Ureter (tissue), 1 donor: ENCODE results near the gene PPM1M. TPM values are rescaled to one million over a fixed set of nuclear protein-coding genes. Genes with fewer than 3 reads are reported as not detected.
A peak's percentile ranks its signal among the peaks of the same experiment; 100 is the strongest.

Source experiments
- DNase-seq: peaks from one replicate; pipeline ENCODE4 v3.0.0-alpha.2; 2020; ENCODE audit warnings: low spot score
- total RNA-seq: library from RNA; stranded (reverse); gene quantifications from one replicate; pipeline ENCODE4 v1.2.4, GENCODE V29; 2023
- donor health status: DM: yes; HTN: yes; CAD: no.

The PPM1M gene
- total RNA-seq, 1 donor from 2014 or later: 16.1 TPM

DNA sequence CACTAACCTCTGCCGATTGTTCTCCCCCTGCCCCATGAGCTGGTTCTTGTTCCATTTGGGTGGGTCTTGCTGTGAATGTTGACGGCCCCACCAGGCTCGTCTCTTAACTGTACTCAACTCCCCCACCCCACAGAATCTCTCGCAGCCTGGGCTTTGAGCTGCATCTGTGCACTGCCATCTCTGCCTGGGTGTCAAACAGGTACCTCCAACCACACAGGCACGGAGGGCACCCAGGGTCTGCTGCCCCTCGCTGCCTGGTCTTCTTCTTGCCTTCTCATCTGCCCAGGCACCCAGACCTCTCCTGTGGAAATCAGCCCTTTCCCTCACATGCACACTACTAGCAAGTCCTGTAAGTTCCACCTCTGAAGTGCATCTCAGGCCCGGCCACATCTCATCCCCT, 30.2 kb upstream of the PPM1M start:
- no peak for DNase-seq

DNA sequence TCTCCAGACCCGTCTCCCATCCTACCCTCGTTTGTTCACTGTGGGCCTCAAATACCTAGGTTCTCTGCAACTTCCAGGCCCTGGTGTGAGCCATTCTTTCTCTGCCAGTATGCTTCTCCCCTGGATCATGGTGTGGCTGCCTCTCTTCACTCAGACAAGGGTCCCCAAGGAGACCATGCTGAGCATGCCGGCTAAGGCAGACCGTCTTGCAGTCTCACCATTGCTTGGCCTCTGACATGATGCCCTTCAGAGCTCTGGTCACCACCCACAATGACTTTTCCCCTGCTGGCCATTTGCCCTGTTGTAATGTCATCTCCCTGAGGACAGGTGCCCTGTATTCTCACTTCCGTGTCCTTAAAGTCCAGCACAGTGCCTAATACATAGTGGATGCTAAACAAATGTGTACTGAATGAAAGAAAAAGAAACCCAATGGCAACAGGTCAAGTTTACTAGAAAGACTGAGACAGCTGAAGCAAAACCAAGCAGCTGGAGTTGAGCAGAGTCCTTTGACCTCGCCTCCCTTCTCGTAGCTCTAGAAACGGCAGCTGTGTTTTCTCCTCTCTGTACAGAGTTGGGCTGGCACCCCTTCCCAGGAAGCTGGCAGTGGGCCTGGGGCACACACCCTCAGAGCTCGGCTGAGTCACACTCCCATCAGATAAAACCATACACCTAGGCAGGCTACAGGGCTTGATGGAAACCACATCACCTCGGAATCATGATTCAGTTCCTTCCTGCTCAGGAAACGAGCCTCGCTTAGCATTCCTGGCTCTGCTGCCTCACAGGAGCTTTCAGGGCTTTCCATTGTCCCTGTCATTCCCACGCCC, 28.8 kb upstream of the PPM1M start:
- peak; percentile 92 for DNase-seq

DNA sequence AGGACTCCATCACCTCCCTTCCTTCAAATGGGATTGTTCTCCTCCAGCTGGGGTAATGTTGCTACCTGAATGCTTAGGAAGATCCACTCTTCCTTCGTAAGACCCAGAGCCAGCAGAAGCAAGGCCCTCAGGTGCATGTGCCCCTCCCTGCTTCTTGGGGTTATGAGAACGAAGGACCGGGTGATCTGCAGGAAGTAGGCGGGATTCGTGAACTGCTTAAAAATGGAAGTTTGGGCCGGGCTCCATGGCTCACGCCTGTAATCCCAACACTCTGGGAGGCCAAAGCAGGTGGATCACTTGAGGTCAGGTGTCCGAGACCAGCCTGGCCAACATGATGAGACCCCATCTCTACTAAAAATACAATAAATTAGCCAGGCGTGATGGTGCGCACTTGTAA, 28.2 kb upstream of the PPM1M start:
- DNase-seq: no peak

DNA sequence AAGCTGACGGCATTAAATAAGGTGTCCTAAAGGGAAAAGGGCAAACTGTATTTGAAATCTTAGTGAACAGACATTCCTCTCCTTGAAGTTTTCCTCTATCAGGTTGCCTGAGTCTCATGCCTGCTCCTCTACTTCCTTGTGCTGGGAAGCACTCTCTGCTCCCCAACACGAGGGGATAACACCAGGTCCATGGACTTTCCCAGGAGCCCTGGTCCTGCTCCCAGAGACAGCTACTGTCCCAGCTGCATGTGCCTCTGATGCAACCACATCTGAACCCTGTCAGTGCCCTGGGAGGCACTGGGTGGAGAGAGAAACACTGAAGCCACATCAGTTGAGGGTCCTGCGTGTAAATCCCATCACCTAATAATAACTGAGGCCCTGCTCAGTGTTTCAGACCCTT, 27.5 kb upstream of the PPM1M start:
- no peak for DNase-seq

DNA sequence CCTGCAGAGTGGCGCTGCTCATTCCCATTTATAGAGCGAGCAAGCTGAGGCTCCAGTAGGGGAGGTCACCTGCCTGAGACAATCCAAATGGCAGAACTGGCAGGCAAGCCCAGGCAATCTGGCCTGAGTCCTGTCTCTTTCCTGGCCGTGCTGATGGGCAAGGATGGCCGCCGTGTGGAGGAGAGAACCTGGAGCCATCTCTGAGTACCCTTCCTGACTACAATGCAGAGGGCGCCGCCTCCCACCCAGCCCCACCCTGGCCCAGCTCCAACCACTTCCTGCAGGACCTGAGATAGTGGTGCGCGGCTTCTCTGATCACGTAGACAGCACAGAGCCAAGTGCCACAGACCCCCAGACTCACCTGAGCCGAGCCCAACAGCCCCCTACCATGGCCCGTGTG, 27.1 kb upstream of the PPM1M start:
- no peak for DNase-seq

DNA sequence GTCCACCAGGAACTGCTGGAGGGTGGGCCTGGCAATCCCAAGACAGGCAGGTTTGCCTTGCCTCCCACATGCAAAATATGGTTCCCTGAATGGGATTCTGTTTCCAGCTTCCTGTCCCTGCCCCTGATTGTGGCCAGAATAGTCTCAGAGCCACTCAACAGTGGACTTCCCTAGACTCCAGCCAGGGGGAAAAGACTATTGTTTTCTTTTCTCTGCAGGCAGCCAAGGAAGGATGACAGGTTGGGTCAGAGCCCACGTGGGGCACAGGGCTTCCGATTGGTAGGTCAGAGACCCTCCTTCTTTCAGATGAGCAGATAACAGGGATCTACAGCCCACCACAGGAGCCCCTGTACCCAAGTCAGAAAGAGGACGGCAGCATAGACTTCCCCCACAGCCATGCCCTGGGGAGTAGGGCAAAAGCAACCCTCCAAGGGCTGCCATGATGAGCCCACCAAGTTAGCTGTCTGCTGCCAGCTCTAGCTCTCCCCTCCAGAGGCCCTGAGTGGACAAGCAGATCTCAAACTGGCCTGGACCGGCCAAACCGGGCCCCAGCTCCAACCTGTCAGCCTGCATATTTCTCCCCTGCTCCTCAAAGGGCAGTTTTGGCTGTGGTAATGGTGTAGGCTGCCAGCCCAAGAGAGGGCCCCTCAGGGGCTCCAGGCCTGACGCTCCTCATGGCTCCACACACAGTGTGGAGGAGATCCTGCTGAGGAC, 26.5 kb upstream of the PPM1M start:
- no peak for DNase-seq

DNA sequence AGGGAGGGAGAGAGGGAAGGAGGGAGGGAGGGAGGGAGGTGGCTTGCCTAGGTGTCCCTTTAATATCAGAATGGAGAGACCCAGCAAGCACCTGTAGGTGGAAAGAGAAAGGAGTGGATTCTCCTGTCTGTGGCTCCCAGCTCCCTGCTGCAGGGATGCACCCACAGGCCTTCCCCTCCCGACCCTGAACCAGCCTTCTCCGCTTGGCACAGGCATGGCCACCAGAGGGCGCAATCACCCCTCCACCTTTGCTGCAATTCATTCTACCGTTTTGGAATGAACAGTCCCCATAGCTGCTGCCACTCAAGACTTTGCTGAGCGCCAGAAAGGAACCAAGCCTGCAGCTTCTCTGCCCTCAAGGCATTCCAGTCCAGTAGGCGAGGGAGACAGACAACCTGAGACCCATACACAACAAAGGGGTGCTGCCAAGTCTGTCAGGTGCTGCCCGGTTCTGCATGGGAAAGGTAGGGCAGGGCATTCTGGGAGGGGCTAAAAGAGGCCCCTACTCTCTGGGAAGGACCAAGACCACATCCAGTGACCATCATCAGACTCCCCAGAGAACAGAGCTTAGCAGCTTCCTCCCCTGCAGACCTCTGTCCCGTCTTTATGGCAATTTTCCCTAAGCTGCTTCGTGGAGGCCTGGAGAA, 25.1 kb upstream of the PPM1M start:
- DNase-seq: peak; percentile 92

DNA sequence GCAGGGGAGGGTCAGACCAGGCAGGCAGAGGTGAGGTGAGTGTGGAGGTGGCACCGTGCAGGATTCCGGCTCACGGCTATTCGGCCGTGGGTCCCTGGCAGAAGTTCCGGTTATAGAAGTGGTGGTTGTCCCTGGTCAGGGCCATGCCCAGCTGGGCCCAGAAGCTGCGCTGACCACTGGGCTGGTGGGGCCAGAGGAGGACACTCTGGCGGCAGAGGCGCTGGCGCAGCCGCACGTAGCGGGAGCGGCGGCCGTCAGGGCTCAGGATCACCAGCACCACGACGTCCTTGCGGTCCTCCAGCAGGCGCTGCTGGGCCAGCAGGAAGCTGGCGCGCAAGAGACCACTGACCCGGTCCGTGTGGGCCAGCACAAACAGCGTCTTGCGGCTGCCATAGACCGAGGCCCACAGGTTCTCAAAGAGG, 24.4 kb upstream of the PPM1M start:
- DNase-seq: no peak

DNA sequence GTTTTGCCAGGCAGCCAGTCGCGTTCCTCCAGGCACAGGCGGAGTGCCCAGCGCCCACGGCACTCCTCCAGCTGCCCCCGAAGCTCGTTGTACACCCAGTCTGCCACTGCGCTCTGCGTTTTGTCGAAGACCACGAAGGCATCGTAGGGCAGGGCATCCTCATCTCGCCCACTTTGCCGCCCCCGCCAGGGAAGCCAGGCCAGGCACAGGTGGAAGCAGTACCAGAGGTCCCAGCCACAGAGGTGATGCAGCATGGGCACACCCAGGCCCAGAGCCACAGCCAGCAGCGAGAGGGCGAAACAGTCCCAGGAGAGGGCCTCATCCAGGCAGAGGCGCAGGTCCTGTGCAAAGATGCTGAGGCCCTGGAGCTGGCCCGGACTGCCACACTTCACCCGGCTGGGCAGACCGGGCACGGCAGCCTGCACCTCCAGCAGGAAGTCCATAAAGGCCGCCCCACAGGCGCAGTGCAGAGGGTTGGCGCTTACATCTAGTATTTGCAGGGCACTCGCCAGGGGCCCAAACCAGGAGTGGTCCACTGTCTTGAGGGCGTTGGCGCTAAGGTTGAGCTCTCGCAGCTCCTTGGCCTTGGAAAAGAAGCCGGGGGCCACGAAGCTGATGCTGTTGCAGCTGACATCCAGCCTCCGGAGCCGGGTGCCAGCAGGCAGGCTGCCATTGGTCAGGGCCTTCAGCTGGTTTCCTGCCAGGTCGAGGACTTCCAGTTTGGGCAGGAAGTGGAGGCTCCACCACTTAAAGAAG, 23.8 kb upstream of the PPM1M start:
- peak; percentile 42 for DNase-seq

DNA sequence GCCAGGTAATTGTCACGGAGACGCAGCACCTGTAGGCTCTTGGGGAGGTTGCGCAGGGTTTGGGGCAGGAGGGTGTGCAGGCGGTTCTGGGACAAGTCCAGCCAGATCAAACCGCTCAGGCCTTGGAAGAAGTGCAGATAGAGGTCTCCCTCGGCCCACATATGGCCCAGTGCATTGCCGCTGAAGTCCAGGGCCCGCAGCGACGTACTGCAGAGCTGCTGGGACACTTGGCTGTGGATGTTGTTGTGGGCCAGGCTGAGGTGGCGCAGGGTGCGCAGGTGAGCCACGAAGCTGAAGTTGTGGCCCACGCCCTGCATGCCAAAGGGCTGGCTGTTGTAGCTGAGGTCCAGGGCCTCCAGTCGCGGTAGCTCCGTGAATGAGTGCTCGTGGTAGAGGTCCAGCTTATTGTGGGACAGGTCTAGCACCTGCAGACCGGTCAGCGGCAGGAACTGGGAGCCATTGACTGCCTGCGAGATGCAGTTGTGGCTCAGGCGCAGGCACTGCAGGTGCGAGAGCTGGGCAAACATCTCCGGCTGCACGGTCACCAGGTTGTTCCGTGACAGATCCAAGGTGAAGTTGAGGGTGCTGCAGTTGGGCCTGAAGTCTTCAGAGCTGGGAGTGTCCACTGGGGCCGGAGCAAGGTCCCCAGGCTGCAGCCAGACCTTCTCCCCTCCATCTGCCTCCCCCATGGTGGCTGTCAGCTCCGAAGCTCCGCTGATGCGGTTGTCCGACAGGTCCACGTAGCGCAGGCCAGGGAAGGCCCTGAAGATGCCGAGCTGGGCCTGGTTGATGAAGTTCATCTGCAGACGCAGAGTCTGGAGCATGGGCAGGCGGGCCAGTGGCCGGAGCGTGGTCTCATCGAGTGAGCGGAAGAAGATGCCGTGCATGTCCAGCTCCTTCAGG, 23.0 kb upstream of the PPM1M start:
- peak; percentile 39 for DNase-seq

DNA sequence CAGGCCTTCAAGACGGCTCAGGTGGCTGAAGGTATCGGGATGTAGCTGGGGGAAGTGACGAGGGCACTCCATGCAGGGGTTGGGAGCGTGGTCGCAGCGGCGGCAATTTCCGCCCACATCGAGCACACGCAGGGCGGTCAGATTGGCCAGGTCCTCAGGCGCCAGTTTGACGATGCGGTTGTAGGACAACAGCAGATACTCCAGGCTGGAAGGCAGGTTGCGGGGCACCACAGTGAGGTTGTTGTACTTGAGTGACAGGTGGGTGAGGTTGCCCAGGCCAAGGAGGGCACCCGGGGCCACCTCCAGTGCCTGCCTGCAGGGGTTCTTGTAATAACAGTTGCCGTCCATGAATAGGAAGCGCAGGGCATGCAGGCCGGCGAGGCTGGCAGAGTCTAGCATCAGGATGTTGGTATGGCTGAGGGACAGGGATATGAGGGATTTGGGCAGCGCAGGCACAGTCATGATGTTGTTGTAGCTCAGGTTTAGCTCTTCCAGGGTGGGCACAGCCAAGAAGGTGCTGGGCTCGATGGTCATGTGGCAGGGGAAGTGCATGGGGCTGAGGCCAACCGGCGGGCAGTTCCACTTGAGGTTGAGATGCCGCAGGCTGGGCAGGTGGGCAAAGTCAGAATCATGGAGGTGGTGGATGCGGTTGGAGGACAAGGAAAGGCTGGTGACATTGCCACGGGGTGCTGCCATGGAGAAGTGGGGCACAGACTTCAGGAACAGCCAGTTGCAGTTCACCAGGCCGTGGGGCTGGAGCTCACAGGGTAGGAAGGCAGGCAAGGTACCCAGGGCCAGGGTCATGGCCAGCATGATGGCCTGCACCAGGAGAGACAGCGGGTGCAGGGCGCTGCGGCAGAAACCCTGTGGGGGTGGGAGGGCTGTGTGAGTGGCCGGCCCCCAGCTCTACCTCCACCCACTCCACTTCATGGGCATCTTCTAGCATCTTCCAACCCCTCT, 21.8 kb upstream of the PPM1M start:
- DNase-seq: peak; percentile 41

DNA sequence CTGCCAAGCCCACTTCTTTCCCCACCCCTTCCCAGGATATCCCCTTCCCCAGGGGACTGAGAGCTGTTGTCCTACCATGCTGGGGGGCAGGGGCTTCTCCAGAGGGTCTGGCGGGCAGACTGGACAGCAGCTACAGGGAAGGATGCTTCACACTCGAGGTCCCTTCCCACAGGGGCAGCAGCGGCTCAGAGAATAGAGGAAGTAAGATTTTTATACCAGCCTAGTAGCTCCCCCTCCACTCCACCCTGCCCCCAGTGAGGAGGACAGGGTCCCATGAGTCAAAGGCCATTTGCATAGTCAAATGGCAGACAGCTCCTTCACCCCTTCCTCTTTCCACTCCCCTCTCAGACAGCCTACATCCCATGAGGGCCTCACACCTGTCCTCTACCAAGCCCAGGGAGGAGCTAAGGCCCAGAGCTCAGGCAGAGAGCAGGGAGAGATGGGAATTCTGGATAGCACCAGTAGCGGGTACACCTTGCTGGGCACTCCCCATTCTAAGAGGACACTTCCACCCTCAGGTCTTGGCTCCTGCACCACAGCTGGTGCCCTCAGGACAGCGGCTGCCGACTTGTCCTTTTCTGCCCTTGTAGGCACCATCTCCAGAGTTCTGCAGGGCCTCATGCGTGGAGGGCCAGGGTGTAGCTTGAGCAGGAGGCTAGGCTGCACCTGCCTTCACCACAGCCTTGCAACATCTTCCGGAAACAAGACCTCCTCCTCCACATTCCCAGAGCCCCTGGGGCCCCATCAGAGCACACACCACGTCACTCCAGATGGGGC, 19.9 kb upstream of the PPM1M start, which contains the start of gene TLR9:
TSS of gene TLR9 (minus strand) at position 194 of the 777 bp plus-strand sequence. CDS start at position 78, 116 bp downstream.
- DNase-seq: peak; percentile 42

DNA sequence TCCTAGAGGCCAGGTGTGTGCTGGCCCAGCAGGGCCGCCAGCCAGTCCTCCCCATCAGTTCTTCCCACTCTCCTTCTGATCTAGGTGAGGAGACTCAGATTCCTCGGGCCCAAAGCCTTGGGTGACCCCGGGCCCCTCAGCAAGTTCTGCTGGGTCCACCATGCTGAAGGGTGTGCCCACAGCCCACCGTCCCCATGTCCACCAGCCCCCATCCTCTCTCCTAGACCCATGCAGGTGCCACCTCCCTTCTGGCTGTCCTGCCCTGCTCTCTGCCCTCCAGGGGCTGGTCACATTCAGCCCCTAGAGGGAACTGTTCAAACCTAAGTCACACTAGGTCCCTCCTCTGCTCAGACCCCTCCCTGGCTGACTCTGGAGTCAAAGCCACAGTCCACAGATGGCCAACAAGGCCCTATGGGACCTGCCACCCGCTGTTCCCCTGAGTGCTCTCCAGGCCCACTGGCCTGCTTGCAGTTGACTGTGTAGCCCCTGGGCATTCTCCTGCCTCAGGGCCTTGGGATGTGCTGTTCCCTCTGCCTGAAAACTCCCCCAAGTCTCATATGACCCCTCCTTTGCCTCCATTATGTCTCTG, 19.2 kb upstream of the PPM1M start:
- DNase-seq: no peak

DNA sequence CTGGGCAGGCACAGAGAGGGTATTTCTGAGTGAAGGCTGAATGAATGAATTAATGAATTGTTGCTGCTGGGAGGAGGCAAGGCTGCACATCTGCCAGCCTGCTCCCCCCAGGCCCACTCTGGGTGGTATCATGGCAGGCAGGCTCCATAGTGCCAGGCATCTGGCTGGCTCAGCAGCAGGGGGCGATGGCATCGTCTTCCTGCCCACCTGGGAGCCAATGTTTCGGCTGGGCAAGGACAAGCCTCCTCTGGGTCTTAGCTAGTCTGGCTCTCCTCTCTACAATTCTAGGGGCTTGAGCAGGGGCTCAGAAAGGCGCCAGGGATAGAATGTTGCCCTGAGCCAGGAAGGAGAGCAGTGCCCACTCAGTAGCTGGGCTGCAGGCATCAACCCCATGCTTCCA, 18.4 kb upstream of the PPM1M start:
- no peak for DNase-seq

DNA sequence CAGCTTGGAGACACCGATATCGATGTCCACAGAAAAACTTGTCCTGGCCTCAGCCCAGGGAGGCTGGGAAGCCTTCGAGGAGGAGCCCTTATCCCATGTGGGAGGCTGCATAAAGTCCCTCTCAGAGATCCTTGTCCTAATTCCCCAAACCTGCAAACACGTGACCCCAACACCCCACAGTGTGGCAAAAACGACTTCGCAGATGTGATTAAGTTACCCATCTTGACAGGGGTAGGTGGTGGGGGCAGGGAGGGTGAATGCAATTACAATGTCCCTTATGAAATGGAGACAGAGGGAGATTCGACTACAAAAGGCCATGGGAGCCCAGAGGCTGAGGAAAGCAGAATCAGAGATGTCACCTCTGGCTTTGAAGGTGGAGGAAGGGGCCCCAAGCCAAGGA, 17.8 kb upstream of the PPM1M start:
- no peak for DNase-seq

DNA sequence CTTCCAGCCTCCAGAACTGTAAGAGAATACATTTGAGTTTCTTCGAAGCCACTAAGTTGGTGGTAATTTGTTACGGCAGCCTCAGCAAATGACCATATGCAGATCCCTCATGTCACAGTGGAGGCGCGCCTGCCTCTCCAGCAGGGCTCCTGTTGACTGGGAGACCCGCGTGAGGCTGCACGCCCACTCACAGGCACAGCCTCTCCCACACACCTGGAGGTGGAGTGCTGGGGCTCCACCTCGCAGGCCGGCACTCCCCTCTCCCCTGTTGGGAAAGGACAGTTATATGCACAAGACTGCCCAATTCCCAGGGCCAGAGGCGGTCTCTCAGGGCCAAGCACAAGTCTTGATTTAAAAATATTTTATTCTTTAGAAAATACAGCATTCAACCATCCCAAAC, 17.3 kb upstream of the PPM1M start:
- DNase-seq: no peak

DNA sequence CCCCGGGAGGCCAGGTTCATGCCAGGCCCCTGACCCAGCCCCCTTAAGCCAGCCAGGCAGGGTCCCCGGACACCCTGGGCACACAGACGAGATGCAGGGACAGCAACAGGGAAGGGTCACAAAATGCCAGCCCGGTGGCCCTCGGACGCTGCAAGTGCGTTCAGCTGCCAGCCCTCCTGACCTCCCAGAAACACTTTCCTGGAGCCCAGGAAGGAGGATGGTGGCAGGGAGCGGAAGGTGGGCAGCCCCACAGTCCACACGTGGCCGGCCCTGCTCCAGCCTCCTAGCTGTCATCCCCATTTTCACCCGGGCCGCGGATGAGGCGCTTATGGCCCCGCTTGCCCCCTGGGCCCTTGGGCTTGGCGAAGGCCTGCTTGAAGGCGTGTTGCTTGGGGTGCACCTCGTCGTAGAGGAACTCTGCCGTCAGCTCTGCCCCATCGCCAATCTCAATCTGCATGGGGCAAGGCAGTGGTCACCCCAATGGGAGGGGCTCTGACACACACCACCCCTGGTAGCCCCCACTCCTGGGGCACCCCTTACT, 16.7 kb upstream of the PPM1M start:
- no peak for DNase-seq

DNA sequence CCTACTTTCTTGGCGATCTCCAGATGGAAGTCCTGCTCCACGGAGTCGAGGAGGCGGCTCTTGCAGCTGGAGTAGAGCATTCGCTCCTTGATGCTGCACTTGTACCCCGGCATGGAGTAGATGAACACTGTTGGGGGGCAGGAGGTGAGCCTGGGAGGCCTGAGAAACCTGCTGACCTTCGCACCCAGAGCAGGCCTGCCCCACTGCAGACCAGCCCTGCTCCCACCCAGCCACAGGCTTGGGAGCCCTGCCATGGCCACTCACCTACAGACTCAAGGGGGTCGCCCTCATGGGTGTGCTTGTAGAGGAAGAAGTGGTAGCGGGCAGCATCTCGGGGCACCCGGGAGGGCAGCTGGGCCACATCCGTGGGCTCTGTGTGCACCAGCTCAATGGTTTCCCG, 15.9 kb upstream of the PPM1M start:
- no peak for DNase-seq
